Stimulated activated CD4-positive, alpha-beta T cell treated with anti-CD3 and anti-CD28 coated beads, Interleukin-2, amount 100 ng/mL, for 24 hours (primary cell): ENCODE data around the gene DDIAS.
"Not testable (repeated sequence)": the region's sequence is repeated elsewhere in the genome, so short reads cannot be mapped to it uniquely, and the experiment has no call there.

Source experiments
- DNase-seq, 2 donors: peaks; one replicate each; pipeline ENCODE4 v3.0.0-alpha.2; 2020

Gene DDIAS

GRCh38 chr11:82970507-82971083 lies 69.1 kb downstream of the DDIAS start:
- DNase-seq, result not testable (repeated sequence)

- peak; percentile 29 to 37 for DNase-seq
Observed at GRCh38 chr11:82971519-82971946, 70.0 kb downstream of the DDIAS start.

- DNase-seq, result no peak
Observed at GRCh38 chr11:82972103-82972502, 70.6 kb downstream of the DDIAS start.

- no peak for DNase-seq
Observed at GRCh38 chr11:82974135-82974534, 72.6 kb downstream of the DDIAS start.

GRCh38 chr11:82974851-82975250 lies 73.3 kb downstream of the DDIAS start:
- DNase-seq, result no peak

- no peak for DNase-seq
Observed at GRCh38 chr11:82975882-82976281, 74.3 kb downstream of the DDIAS start.

- DNase-seq, result no peak
Observed at GRCh38 chr11:82976786-82977185, 75.2 kb downstream of the DDIAS start.

GRCh38 chr11:82978422-82979099 lies 77.0 kb downstream of the DDIAS start:
- no peak for DNase-seq

GRCh38 chr11:82979824-82980223 lies 78.3 kb downstream of the DDIAS start:
- no peak for DNase-seq

- no peak for DNase-seq
Observed at GRCh38 chr11:82980292-82980691, 78.8 kb downstream of the DDIAS start.

GRCh38 chr11:82980947-82981346 lies 79.4 kb downstream of the DDIAS start:
- DNase-seq, result no peak

- no peak for DNase-seq
Observed at GRCh38 chr11:82981852-82982251, 80.3 kb downstream of the DDIAS start.
